Stimulated activated CD8-positive, alpha-beta memory T cell treated with anti-CD3 and anti-CD28 coated beads, Interleukin-12 subunit alpha, Interleukin-12 subunit beta, amount 100 ng/mL, for 4 hours (primary cell): Measurements from ENCODE around the gene DENND1B.

ENCODE experiments used
- DNase-seq: peaks from one replicate; pipeline ENCODE4 v3.0.0-alpha.2; 2020; ENCODE audit warnings: low read depth

Gene DENND1B

GRCh38 chr1:197775282-197776262 is at the start of gene DENND1B:
Gene DENND1B, minus strand, starts transcription at chr1:197775480. Its CDS starts 325 bp downstream, at chr1:197775155.
- DNase-seq = peak; percentile 74

GRCh38 chr1:197814306-197814705 is 39.0 kb upstream of the DENND1B start:
- DNase-seq = no peak

GRCh38 chr1:197813741-197814140 is 38.5 kb upstream of the DENND1B start:
- DNase-seq = no peak

- DNase-seq = no peak
Measured at GRCh38 chr1:197811769-197812168, 36.5 kb upstream of the DENND1B start.

GRCh38 chr1:197810812-197811211 is 35.5 kb upstream of the DENND1B start:
- no peak for DNase-seq

GRCh38 chr1:197808880-197809279 is 33.6 kb upstream of the DENND1B start:
- DNase-seq = no peak

- DNase-seq = no peak
Measured at GRCh38 chr1:197807739-197808453, 32.6 kb upstream of the DENND1B start.

GRCh38 chr1:197807216-197807615 is 31.9 kb upstream of the DENND1B start:
- DNase-seq = no peak

GRCh38 chr1:197806718-197807117 is 31.4 kb upstream of the DENND1B start:
- DNase-seq = no peak

GRCh38 chr1:197801684-197802083 is 26.4 kb upstream of the DENND1B start:
- no peak for DNase-seq

GRCh38 chr1:197801111-197801482 is 25.8 kb upstream of the DENND1B start:
- no peak for DNase-seq

GRCh38 chr1:197800379-197801110 is 25.3 kb upstream of the DENND1B start:
- DNase-seq = no peak

GRCh38 chr1:197799271-197799670 is 24.0 kb upstream of the DENND1B start:
- DNase-seq = no peak

GRCh38 chr1:197798492-197798891 is 23.2 kb upstream of the DENND1B start:
- DNase-seq = no peak

GRCh38 chr1:197797010-197797409 is 21.7 kb upstream of the DENND1B start:
- no peak for DNase-seq

- no peak for DNase-seq
Measured at GRCh38 chr1:197788741-197789739, 13.8 kb upstream of the DENND1B start.

- no peak for DNase-seq
Measured at GRCh38 chr1:197787623-197788536, 12.6 kb upstream of the DENND1B start.

- no peak for DNase-seq
Measured at GRCh38 chr1:197787056-197787455, 11.8 kb upstream of the DENND1B start.

GRCh38 chr1:197786280-197786679 is 11.0 kb upstream of the DENND1B start:
- no peak for DNase-seq

- DNase-seq = no peak
Measured at GRCh38 chr1:197783510-197783948, 8.2 kb upstream of the DENND1B start.
